GM20431 (cell line): ENCODE measurements around the gene MTOR.
"Not testable (repeated sequence)": the region's sequence is repeated elsewhere in the genome, so short reads cannot be mapped to it uniquely, and the experiment has no call there.

Experiments
- in situ Hi-C: fragments of 300-500 bp; cut with MseI, MboI; formaldehyde crosslinking; loops from one replicate; pipeline ENCODE4 v1.15.0; 2020; ENCODE audit warnings: low sequenced_read_pairs; ENCODE audit not compliant: unreplicated experiment

Gene MTOR

GRCh38 chr1:11281518-11282331 is 19.4 kb upstream of the MTOR start:
- in situ Hi-C loops = no loop called here

- in situ Hi-C loops = no loop called here
These were observed 18.5 kb upstream of the MTOR start for GRCh38 chr1:11280719-11281376.

GRCh38 chr1:11279630-11280029 is 17.3 kb upstream of the MTOR start:
- in situ Hi-C loops = no loop called here

- in situ Hi-C loops = no loop called here
These were observed 16.8 kb upstream of the MTOR start for GRCh38 chr1:11279152-11279551.

GRCh38 chr1:11273595-11274234 is 11.4 kb upstream of the MTOR start:
- in situ Hi-C loops = no loop called here

- in situ Hi-C loops = no loop called here
These were observed 10.7 kb upstream of the MTOR start, which contains the start of gene UBIAD1 for GRCh38 chr1:11272832-11273594. Gene UBIAD1 (plus strand): TSS chr1:11273198. CDS start chr1:11273532, 334 bp downstream.

GRCh38 chr1:11272544-11272831 is 10.1 kb upstream of the MTOR start:
- in situ Hi-C loops = no loop called here

GRCh38 chr1:11267350-11268337 is 5.3 kb upstream of the MTOR start:
- in situ Hi-C loops = not testable (repeated sequence)

- in situ Hi-C loops = no loop called here
These were observed 4.1 kb upstream of the MTOR start for GRCh38 chr1:11266268-11267074.

- in situ Hi-C loops = no loop called here
These were observed 6.1 kb downstream of the MTOR start for GRCh38 chr1:11256299-11256698.

- in situ Hi-C loops = no loop called here
These were observed 9.1 kb downstream of the MTOR start for GRCh38 chr1:11253226-11253625.

GRCh38 chr1:11252538-11252937 is 9.8 kb downstream of the MTOR start:
- in situ Hi-C loops = no loop called here

GRCh38 chr1:11248169-11248568 is 14.2 kb downstream of the MTOR start:
- in situ Hi-C loops = no loop called here

GRCh38 chr1:11245904-11246719 is 16.2 kb downstream of the MTOR start:
- in situ Hi-C loops = no loop called here

GRCh38 chr1:11245248-11245647 is 17.1 kb downstream of the MTOR start:
- in situ Hi-C loops = no loop called here

- in situ Hi-C loops = no loop called here
These were observed 24.0 kb downstream of the MTOR start for GRCh38 chr1:11238311-11238710.

GRCh38 chr1:11237356-11237755 is 25.0 kb downstream of the MTOR start:
- in situ Hi-C loops = no loop called here

GRCh38 chr1:11233208-11233607 is 29.1 kb downstream of the MTOR start:
- in situ Hi-C loops = no loop called here
